HFFc6 (cell line): Measurements from ENCODE around the gene DDB1. TPM values are rescaled to one million over a fixed set of nuclear protein-coding genes. Genes with fewer than 3 reads are reported as not detected.
A peak's percentile ranks its signal among the peaks of the same experiment; 100 is the strongest.

Experiments
- DNase-seq: peaks from one replicate; pipeline ENCODE4 v3.0.0-alpha.2; 2018
- H3K27ac Mint-ChIP-seq: 2 replicates; pipeline ENCODE4 v1.8.0; 2020; ENCODE audit warnings: mild to moderate bottlenecking, mixed read lengths
- H3K27me3 Mint-ChIP-seq: 2 replicates; pipeline ENCODE4 v1.8.0; 2021; ENCODE audit warnings: mild to moderate bottlenecking, moderate library complexity, mixed read lengths; ENCODE audit not compliant: insufficient read depth
- H3K36me3 Mint-ChIP-seq: 2 replicates; pipeline ENCODE4 v1.8.0; 2021; ENCODE audit warnings: low read depth, mixed read lengths
- H3K4me1 Mint-ChIP-seq: 2 replicates; pipeline ENCODE4 v1.8.0; 2020; ENCODE audit warnings: low read depth, mixed read lengths
- H3K4me3 Mint-ChIP-seq: 2 replicates; pipeline ENCODE4 v1.8.0; 2020; ENCODE audit warnings: mild to moderate bottlenecking, moderate library complexity, mixed read lengths
- H3K9me3 Mint-ChIP-seq: 2 replicates; pipeline ENCODE4 v1.8.0; 2020; ENCODE audit warnings: mild to moderate bottlenecking, mixed read lengths
- CTCF ChIP-seq: fragments of 200-600 bp; sonication (generic); IDR thresholded peaks from 2 replicates; pipeline ENCODE4 v1.5.0; 2021; ENCODE audit warnings: antibody characterized with exemption, mild to moderate bottlenecking
- total RNA-seq, 6 experiments: library from RNA; stranded (reverse); fragmentation: NEBNext Ultra II Directional; extraction: Animal tissue kit (Norgen Biotek cat#: 25700); gene quantifications; 2 replicates in 1 of 6; 3 replicates in 5 of 6; pipeline ENCODE4 v1.2.3, GENCODE V29; 2021

Gene DDB1
- total RNA-seq, 6 experiments from 2014 or later = 241 to 285 (median 267) TPM

- Mint-ChIP-seq H3K36me3 (no peaks in the 10 kb centered on the region), H3K4me3 (no peak overlapping the region), H3K27me3 (no peaks in the 10 kb centered on the region; the same call in 1 of the 2 replicates), H3K4me1 (peaks cover 12% of the 10 kb centered on the region), H3K9me3 (no peaks in the 10 kb centered on the region), H3K27ac (no peak overlapping the region)
- DNase-seq = no peak
- no peak for TF ChIP-seq CTCF
Observed at GRCh38 chr11:61275191-61275590, 57.7 kb downstream of the DDB1 start.

GRCh38 chr11:61274084-61274483 is 58.8 kb downstream of the DDB1 start:
- Mint-ChIP-seq H3K27me3 (no peaks in the 10 kb centered on the region; the same call in 1 of the 2 replicates), H3K4me1 (peaks cover 15% of the 10 kb centered on the region), H3K9me3 (no peaks in the 10 kb centered on the region), H3K4me3 (no peak overlapping the region), H3K27ac (no peak overlapping the region), H3K36me3 (no peaks in the 10 kb centered on the region)
- TF ChIP-seq CTCF = no peak
- DNase-seq = no peak

GRCh38 chr11:61273178-61274078 is 59.5 kb downstream of the DDB1 start:
- Mint-ChIP-seq H3K27me3 (no peaks in the 10 kb centered on the region; the same call in 1 of the 2 replicates), H3K4me3 (no peak overlapping the region), H3K4me1 (peaks cover 15% of the 10 kb centered on the region), H3K27ac (no peak overlapping the region), H3K9me3 (no peaks in the 10 kb centered on the region), H3K36me3 (no peaks in the 10 kb centered on the region)
- DNase-seq = no peak
- TF ChIP-seq CTCF = no peak

- no peak overlapping the region for H3K4me3 Mint-ChIP-seq
- no peaks in the 10 kb centered on the region; the same call in 1 of the 2 replicates for H3K27me3 Mint-ChIP-seq
- no peak for TF ChIP-seq CTCF
- no peaks in the 10 kb centered on the region for H3K36me3 Mint-ChIP-seq
- H3K27ac Mint-ChIP-seq = no peak overlapping the region
- no peak for DNase-seq
- no peaks in the 10 kb centered on the region for H3K9me3 Mint-ChIP-seq
- H3K4me1 Mint-ChIP-seq = peaks cover 15% of the 10 kb centered on the region
Observed at GRCh38 chr11:61272731-61273130, 60.2 kb downstream of the DDB1 start.

GRCh38 chr11:61270354-61271076 is 62.4 kb downstream of the DDB1 start:
- H3K27me3 Mint-ChIP-seq = no peaks in the 10 kb centered on the region; the same call in 1 of the 2 replicates
- no peaks in the 10 kb centered on the region; the same call in 1 of the 2 replicates for H3K36me3 Mint-ChIP-seq

More at GRCh38 chr11:61270354-61271076, 62.4 kb downstream of the DDB1 start:
- no peak overlapping the region for H3K4me3 Mint-ChIP-seq
- H3K4me1 Mint-ChIP-seq = peaks cover 21% of the 10 kb centered on the region
- no peaks in the 10 kb centered on the region for H3K9me3 Mint-ChIP-seq
- no peak for TF ChIP-seq CTCF
- peak; percentile 67 for DNase-seq
- peak overlapping the region; percentile 39 for H3K27ac Mint-ChIP-seq
